GM19324 (cell line): Measurements from ENCODE around the gene NEK7.
A peak's percentile ranks its signal among the peaks of the same experiment; 100 is the strongest.

Source experiments
- ATAC-seq: cut with Tn5 transposase; IDR thresholded peaks from one replicate; pipeline ENCODE4 v1.9.1; 2021; ENCODE audit warnings: mild to moderate bottlenecking, moderate library complexity; ENCODE audit not compliant: unreplicated experiment, low FRiP score

Gene NEK7

DNA sequence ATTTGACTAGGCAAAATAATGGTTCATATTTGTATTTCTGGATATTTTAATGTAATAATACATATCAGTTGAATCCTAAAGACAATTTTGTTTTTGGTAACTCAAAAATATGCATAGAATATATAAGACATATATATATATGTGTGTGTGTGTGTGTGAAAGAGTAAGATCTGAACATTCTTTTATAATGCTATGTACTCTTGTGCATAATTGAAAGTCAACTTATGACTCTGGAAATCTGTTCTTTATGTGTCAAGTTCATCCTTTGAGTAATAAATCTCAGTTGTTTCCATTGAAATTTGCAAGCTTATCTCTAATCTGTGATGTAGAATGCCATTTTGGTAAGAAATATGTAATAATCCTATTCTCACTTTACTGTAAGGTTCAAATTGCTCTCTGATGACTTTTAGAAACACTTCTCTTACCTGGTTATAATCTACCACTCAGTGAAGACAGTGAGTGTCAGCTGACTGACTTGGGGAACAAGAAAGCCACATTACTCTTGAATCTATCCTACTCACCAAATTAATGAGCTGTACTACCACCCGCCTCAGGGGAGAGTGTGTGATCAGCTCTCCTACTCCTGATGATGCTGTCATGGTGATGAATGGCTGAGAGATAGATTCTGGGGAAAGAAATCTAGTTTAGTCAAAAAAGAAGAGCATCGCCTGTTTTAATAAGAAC is 15.0 kb upstream of the NEK7 start:
- ATAC-seq, result no peak

GRCh38 chr1:198143797-198144196 is 13.0 kb upstream of the NEK7 start:
- ATAC-seq, result no peak

DNA sequence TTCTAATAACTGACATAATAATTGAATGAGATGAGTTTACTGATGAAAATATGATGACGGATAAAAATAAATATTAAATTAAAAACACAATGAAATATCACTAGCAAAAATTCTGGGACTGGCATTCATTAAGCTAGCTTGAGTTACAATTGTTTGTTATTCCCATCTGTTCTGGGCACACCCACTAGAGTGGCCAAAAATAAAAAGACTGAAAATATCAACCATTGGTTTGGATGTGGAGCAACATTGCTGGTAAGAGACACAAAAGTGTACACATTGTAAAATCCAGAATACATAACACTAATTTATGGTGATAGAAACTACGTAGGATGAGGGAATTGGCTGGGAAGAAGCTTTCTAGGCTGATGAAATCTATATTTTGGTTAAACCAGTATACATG is 9.6 kb upstream of the NEK7 start:
- ATAC-seq, result no peak

- no peak for ATAC-seq
Measured at GRCh38 chr1:198150369-198150768, 6.4 kb upstream of the NEK7 start.

DNA sequence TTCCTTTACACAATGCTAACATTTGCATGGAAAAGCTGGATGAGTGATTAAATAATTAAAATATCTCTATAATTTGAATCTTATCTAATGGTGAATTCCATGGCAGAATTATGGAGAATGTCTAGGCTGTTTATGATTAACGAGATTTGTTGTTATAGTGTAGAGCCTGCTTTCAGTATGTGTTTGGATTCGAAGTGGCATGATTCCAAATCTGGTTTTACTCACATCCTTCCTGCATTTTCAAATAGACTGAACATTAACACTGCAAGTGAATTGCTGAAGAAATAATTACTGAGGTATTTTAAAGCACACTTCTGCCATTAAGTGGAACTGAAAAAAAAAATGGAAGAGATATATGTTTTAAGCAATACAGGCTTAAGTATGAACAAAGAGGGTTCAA is 5.1 kb upstream of the NEK7 start:
- no peak for ATAC-seq

DNA sequence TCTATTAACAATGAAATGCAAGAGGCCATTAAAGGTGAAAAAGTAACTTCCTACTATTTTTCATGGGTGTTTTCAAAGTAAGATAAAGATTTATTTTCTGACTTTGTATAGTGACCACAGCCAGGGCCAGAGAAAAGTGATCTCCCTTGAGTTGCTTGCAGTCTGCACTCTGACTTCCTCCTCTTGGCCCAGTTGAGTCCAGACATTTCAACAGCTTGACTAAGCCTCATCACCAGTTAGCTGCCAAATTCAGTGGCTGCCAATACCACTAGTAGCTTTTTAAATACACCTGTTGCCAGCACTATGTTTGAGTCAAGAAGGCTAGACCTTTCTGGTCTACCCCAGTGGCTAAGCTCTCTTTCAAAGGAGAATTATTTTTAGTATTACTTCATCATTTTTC is 3.7 kb upstream of the NEK7 start:
- no peak for ATAC-seq

- ATAC-seq, result no peak
Measured at GRCh38 chr1:198153804-198154203, 3.0 kb upstream of the NEK7 start.

DNA sequence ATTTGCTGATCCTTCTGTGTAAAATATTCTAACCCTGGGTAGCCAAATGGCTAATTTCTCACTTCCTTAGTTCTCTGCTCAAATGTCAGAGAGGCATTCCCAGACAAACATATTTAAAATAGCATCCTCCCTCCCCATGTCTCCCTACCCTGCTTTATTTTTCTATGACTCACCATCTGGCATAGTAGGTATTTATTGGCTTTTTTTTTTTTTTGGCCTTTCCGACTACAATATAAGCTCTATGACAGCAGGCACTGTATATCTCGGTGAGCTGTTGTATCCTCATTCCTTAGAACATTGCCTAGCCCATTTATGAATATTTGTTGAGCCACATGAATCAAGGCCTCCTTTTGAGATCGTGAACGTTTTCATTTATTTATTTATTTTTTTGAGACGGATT is 1.5 kb upstream of the NEK7 start:
- no peak for ATAC-seq

- ATAC-seq, result no peak
Measured at GRCh38 chr1:198156111-198156744, 570 bp upstream of the NEK7 start.

- ATAC-seq, result peak; percentile 49
Measured at GRCh38 chr1:198157241-198157846, 546 bp downstream of the NEK7 start.

- no peak for ATAC-seq
Measured at GRCh38 chr1:198157847-198158725, 1.3 kb downstream of the NEK7 start.

DNA sequence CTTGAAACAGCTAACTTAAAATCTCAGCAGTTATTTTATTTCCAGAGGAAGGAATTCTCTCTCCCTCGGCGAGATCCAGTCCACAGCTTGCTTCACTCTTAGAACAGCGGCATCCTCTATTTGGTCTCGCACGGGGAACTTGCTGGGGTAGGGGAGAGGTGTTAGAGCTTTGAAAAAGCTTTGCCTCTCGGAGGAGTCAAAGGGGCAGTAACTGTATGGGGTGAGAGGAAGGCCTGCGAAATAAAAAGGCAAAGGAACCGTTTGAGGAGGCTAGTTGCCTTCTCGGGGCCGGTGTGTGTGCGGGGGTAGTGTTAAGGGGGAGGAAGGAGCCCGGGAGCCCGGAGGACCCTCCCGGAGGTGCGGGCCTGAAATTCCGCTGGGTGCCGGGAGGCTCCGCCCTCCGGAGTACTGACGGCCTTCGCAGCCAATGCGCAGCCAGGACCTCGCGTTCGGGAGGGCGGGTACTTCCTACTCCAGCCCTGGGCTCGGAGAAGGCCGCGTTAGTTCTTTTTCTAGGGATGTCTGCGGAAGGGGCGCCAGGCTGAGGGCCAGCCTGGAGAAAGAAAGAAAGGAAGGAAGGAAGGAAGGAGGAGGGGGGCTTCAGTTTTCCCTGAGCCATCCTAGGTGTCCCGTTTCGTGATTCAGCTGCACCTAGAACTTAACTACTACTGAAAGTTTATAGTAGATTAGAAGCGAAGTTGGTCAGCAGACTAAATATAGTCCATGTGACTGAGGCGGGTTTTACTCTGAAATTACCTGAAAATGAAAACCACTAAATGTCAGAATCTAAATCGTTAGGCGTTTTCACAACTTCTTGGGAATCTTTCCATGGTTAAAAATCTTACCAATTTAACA is 2.2 kb downstream of the NEK7 start:
- ATAC-seq, result peak; percentile 81

DNA sequence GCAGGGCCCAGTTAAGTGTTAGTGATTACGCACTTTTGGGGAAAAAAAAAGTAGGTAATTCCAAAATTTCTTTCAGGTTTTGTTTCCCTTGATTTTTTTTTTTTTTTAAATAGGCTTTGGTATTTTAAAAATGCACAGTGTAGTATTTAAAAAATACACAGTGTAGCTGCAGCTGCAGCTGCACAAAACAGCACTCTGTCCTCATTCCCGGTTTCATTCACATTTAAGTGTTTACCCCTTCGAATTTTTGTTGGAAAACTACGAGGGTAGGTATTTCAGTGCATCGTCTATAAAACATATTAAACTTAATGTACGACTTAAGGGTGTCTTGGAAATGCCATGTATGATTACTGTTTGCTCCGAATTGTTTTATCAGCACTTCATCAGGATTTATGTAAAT is 3.4 kb downstream of the NEK7 start:
- ATAC-seq, result no peak

GRCh38 chr1:198160946-198161614 is 4.3 kb downstream of the NEK7 start:
- no peak for ATAC-seq

DNA sequence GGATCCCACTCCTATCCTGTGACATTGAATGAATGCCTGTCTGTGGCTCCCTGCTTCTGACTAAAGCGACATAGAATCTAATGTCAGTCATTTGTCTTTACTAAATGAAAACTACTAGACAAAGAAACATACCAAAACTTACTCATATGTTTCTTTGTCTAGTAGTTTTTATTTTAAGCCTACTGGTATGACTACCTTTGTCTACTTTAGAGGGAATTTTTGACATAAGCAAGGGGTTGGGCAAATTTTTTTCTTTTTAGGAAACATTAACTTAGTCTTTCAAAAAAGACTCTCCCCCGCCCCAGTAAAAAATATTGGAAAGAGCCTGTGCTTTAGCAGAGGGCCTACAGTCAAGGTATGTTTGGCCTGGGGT is 4.9 kb downstream of the NEK7 start:
- no peak for ATAC-seq

DNA sequence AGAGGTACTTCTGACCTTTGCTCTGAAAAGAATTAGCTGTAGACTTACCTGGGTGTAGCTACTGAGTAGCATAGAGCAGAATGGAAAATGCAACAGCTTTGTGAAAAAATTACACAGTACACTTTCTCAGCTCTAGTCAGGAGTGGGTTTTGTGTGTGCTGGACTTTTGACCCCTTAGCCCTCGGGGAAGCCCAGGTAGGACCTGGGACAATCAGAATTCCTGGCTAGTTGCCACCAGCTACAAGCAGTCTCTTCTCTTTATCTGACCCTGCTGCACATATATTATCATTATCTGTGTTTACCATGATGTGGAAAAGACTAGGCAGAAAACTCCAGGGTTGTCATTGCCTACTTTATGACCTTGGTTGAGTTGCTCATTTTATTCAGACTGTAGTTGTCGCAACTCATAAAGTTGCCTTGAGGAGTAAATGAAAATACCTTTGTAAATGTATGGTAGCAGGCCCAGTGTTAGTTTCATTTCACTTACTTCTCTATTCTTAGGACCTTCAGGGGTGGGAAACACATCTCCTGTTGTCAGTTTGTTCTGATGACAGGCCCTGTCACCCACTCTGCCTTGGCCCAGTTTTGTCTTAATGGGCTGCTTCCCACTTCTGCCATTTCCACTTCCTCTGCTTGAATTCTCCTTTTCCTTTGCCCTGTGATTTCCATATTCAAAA is 5.4 kb downstream of the NEK7 start:
- ATAC-seq, result peak; percentile 13

DNA sequence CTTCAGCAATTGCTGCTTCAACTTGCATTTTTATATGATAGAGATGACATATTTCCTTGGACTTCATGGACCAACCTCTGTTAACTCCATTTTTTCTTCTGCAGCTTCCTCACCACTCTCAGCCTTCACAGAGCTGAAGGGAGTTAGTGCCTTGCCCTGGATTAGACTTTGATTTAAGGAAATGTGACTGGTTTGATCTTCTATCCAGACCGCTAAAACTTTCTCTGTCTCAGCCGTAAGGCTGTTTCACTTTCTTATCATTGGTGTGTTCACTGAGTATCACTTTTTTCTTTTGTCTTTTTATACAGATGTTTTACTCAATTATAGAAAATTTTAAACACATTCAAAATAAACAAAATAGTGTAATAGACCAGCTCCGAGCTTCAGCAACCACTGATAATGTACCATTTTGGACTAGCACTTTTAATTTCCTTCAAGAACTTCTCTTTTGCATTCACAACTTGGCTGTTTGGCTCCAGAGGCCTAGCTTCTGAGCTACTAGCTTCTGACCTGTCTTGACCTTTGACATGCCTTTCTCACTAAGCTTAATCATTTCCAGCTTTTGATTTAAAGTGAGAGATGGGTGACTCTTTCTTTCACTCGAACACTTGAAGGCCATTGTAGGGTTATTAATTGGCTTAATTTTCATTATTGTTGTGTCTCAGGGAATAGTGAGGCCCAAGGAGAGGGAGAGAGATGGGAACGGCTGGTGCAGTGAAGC is 9.3 kb downstream of the NEK7 start:
- peak; percentile 42 for ATAC-seq

DNA sequence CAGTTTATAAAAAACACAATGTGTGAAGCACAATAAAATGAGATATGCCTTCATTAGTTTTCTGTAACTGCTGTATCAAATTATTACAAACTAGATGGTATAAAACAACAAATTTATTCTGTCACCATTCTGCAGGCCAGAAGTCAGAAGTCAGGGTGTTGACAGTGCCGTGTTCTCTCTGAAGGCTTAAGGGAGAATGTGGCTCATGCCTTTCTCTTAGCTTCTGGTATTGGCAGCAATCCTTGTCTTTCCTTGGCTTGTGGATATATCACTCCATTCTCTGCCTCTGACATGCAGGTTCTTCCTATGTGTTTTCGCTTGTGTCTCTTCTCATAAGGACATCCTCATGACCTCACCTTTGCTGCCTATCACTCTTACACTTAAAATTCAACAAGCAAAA is 10.1 kb downstream of the NEK7 start:
- peak; percentile 1 for ATAC-seq
